Fibroblast of villous mesenchyme (primary cell): ENCODE results near the gene RSPO4. TPM values are rescaled to one million over a fixed set of nuclear protein-coding genes. Genes with fewer than 3 reads are reported as not detected.

Source experiments
- DNase-seq: peaks from one replicate; pipeline ENCODE4 v3.0.0-alpha.2; 2010; ENCODE audit warnings: low read depth
- H3K4me3 ChIP-seq: 2 replicates; pipeline ENCODE4 v1.5.1; 2011; ENCODE audit warnings: low read depth, mild to moderate bottlenecking, low read length
- total RNA-seq: library from RNA; depleted of rRNA; stranded (reverse); fragments of >200 nt; gene quantifications from 2 replicates; pipeline ENCODE4 v1.2.3, GENCODE V29; 2012
- TF ChIP-seq, protein P1 (sequence below): IDR thresholded peaks from 2 replicates; pipeline ENCODE4 v1.5.1; 2012; ENCODE audit warnings: low read depth, mild to moderate bottlenecking, low read length; ENCODE audit not compliant: insufficient read depth

RSPO4 gene
- total RNA-seq, 1 donor = not detected

DNA sequence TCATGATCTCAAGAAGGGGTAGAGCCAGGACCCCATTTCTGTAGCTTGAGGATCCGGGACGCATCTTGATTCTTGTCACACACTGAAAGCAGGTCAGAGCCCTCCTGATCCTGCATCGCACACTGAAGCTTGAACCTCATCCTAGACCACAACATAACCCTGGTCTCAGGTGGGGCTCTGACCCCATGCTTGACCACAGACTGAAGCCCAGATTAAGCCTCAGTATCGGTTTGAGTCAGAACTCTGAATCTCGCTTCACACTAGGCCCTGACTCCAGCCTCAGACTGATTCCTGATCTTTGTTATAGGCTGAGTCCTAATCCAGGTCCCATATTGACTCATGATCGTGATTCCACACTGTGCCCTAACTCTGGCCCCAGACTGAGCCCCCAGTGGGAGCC lies 8.5 kb upstream of the RSPO4 start:
- H3K4me3 ChIP-seq = no peak overlapping the region
- TF ChIP-seq, protein P1, sequence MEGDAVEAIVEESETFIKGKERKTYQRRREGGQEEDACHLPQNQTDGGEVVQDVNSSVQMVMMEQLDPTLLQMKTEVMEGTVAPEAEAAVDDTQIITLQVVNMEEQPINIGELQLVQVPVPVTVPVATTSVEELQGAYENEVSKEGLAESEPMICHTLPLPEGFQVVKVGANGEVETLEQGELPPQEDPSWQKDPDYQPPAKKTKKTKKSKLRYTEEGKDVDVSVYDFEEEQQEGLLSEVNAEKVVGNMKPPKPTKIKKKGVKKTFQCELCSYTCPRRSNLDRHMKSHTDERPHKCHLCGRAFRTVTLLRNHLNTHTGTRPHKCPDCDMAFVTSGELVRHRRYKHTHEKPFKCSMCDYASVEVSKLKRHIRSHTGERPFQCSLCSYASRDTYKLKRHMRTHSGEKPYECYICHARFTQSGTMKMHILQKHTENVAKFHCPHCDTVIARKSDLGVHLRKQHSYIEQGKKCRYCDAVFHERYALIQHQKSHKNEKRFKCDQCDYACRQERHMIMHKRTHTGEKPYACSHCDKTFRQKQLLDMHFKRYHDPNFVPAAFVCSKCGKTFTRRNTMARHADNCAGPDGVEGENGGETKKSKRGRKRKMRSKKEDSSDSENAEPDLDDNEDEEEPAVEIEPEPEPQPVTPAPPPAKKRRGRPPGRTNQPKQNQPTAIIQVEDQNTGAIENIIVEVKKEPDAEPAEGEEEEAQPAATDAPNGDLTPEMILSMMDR = no peak
- no peak for DNase-seq

DNA sequence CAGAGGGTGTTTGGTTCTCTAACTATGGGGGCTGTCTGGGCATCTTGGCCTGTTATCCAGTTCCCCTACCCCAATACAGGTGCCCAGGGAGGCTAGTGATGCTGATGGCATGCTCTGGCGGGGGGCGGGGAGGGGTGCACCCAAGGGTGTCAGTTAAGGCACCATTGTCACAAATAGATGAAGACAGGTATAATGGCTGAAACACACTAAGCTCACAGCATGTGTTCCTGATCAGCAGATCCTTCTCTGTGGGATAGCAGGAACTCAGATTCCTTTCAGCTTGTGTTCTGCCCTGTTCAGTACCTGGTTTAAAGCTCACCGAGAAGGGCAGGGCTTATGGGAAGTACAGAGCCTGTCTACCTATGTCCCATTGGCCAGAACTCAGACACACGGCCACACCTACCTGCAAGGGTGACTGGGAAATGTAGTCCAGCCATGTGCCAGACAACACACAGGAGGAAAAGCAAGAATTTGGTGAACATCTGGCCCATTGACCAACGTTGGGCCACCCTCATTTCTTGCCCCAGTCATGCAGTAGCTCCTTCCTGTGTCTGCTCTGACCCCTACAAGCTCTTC lies 3.4 kb upstream of the RSPO4 start:
- TF ChIP-seq, protein P1 = no peak
- DNase-seq = peak; percentile 8
- no peak overlapping the region for H3K4me3 ChIP-seq

DNA sequence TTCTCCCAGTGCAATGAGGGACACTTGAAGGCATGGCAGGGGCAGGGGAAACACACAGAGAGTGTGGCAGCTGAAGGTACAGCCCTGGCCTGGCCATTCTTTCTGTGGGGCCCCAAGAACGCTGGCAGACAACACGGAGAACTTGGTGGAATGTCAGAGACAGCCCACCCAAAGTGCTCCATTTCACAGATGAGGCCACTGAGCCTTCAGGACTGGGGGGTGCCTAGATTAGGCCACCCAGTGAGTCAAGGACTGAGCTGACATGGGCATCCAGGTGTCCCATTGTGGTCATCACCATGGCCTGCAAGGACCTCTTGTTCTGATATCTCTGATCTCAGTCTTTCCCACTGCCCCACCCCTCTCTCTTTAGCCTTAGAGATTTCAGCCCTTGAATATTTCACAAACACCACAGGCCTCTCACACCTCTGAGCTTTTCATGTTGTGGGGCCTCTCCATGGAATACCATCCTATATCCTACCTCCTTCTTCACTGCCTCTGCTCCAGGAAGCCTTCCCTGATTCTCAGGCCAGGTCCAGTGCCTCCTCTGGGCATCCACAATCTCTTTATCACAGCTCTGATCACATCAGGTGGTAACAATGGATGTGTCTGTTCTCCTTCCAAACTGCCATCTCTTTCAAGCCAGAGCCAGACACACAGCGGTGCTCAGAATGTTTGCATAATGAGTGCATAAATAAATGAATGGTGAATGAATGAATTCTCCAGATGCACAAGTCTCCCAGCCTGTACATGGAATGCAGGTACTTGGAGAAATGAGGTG lies 2.0 kb upstream of the RSPO4 start:
- no peak overlapping the region for H3K4me3 ChIP-seq
- TF ChIP-seq, protein P1 = no peak
- no peak for DNase-seq

DNA sequence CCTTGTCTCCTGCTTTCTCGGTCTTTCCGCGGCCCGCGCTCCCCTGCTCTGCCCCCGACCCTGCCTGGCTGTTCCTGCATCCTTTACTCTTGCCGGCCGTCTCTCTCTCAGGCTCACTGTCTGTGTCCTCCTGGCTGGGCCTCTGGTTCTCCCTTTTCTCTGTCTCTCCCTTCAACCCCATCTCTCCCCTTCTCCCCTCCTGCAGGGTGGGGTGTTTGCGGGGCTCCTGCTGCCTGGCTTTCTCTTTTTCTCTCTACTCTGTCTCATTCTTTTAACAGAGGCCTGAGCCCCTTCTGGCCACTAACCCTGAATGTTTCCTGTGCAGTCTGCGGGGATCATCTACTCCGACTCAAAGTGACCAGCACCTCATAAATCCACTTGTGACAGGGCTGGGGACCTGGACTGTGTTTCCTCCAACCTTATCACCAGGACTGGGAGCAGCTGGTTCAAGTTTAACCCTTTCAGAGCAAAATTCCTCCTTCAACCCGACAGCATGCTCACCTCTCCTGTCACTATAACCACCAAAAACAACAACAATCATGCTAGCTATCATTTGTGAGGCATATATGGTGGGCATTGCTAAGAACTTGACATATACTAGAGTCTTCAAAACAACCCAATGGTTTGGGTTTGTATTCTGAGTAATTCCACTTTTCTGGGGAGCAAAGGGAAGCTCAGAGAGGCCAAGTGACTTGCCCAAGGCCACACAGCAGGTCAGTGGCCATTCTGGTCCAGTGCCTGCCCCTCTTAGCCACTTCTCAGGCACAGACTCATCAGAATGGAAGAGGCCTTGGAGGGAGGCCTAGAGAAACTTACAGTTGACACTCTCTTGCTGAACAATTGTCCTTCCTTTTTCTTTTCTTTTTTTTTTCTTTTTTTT lies 811 bp upstream of the RSPO4 start:
- no peak overlapping the region for H3K4me3 ChIP-seq
- TF ChIP-seq, protein P1 = no peak
- DNase-seq = no peak

DNA sequence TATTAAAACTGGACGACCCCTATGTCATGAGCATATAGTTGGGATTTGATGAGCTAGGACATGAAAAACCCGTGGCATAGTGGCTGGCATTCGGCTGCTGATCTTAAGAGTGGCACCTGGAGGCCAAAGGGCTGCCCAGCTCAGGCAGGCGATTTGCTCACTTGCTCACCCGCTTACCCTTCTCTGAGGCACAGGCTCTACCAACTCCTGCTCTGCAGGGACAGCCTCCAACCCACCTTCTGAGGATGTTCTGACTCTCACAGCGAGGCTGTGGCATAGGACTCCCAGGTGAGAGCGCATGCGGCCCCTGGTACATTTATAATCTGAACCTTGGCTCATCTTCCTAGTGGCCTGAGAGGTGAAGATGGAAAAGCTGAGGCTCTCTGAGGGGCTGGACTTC lies 995 bp downstream of the RSPO4 start:
- no peak for DNase-seq
- no peak overlapping the region for H3K4me3 ChIP-seq
- TF ChIP-seq, protein P1 = no peak

DNA sequence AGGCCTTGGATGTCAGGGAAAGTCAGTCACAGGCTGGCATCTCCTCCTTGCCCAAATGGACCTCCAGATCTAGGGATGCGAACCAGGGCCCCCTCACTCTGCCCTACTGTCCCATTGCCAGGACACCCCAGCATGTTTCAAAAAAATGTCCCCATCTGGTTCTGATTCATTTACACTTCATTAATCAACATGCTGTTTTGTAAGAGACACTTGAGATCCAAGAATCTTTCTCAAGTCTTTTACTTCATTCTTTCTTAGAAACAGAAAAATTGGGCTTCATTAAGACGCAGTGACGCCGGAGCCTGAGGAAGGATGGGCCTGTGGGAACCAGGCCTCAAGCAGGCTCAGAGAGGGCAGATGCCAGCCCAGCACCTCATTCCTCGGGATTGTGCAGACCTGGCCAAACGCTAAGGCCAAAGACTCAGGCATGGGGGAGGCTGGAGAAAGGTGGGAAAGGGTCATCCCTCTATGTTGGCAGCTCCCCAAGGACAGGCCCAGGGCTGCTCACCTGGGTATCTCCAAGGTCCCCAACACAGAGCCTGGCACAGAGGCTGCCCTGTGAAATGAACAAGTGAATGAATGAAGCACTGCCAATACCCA lies 3.8 kb downstream of the RSPO4 start:
- no peak overlapping the region for H3K4me3 ChIP-seq
- TF ChIP-seq, protein P1 = no peak
- no peak for DNase-seq
